ENCODE measurements around the gene PRDM15.

DNA sequence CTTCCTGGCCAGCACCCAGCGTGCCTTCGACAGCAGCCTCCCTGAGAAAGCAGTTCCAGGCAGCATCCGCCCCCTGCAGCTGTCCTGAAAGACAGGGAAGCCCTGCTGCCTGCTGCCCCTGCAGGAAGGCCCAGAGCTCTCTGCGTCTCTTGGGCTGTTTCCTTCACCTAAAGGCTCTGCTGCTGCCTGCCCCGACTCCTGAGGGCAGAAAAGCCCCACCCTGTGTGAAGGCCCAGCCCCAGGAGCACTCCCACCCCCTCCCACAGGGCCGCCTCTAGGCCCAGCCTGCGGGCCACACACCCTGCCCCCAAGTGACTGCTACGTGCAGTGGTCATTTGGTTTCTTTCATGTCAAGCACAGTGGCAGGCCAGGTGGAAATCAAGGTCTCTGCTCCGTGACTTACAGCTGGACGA is 124.7 kb downstream of the PRDM15 start:
- no peak for TF ChIP-seq CTCF (IDR thresholded peaks at IDR 0.05)
- TF ChIP-seq POLR2AphosphoS5 (IDR thresholded peaks at IDR 0.05; ENCODE audit: low read depth, low read length), result no peak
